T-helper 2 cell treated with Interferon-gamma antibody and Interleukin-4, amounts not matched to agents 100 ng/mL and 5 ng/mL, for 36 hours (primary cell): ENCODE results near the gene MAST4. TPM values are rescaled to one million over a fixed set of nuclear protein-coding genes. Genes with fewer than 3 reads are reported as not detected.

Experiments
- intact Hi-C: fragments of 100-400 bp; cut with micrococcal nuclease; formaldehyde crosslinking; loops from one replicate; pipeline ENCODE4 v1.15.1; 2023
- total RNA-seq: library from RNA; stranded (reverse); gene quantifications from 2 replicates; pipeline ENCODE4 v1.2.3, GENCODE V29; 2022

The MAST4 gene
- total RNA-seq, 1 donor from 2014 or later = 14.0 TPM

DNA sequence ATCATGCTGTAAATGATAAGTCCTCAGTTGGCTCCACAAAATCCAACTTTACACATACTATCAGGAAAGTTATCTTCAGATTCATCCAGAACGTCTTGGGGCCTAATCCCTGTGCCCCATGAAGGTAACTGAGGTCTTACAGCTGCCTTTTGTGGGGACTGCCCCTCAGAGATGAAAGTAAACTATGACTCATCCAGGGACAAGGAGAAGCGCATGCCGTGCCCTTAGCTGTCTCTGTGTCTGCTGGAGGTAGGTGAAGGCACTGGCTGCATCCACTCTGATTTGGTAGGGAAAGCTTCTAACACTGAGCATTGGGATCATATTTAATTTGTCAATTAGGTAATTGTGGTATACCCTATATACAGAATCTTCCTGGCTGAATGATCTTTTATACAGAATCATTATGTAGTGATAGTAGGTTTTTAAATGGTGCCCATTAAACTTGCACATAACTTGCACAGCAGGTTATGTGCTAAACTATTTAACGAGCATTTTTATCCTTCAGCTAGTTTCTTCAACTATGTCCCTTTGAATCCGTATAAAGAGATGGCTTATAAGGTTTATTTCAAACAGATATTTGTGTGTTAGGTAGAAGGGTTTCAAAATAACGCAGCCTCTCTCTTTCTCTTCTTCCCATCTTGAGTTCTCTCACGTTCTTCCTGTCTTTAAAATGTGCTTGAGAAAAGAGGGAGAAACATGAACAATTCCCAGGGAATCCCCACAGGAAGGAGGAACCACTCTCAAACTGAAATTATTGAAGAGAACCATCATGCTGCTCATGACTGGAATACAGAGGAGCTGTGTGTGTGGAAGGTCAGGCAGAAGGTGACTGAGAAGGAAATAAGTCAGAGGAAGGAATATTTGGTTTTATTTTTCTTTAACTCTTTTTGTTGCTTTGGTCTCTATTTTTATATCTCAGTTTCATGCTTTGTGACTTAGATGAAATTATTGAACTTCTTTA lies 349.5 kb downstream of the MAST4 start:
- intact Hi-C loops = no loop called here

- intact Hi-C loops = no loop called here
Observed at GRCh38 chr5:66947458-66947857, 351.3 kb downstream of the MAST4 start.

DNA sequence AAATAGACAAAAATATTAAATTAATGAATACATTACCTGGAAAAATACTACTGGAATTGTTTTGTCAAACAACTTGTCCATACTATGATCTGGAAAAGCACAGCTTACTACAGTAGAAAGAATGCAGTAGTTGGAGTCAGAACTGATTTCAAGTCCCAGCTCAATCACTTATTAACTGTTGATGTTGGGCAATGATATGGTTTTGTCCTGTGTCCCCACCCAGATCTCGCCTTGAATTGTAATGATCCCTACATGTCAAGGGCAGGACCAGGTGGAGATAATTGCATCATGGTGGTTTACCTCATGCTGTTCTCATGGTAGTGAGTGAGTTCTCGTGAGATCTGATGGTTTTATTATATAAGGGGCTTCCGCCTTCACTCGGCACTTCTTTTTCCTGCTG lies 352.9 kb downstream of the MAST4 start:
- intact Hi-C loops = no loop called here

GRCh38 chr5:66952153-66952552 lies 356.0 kb downstream of the MAST4 start:
- intact Hi-C loops = no loop called here

GRCh38 chr5:66956439-66956838 lies 360.2 kb downstream of the MAST4 start:
- intact Hi-C loops = no loop called here

DNA sequence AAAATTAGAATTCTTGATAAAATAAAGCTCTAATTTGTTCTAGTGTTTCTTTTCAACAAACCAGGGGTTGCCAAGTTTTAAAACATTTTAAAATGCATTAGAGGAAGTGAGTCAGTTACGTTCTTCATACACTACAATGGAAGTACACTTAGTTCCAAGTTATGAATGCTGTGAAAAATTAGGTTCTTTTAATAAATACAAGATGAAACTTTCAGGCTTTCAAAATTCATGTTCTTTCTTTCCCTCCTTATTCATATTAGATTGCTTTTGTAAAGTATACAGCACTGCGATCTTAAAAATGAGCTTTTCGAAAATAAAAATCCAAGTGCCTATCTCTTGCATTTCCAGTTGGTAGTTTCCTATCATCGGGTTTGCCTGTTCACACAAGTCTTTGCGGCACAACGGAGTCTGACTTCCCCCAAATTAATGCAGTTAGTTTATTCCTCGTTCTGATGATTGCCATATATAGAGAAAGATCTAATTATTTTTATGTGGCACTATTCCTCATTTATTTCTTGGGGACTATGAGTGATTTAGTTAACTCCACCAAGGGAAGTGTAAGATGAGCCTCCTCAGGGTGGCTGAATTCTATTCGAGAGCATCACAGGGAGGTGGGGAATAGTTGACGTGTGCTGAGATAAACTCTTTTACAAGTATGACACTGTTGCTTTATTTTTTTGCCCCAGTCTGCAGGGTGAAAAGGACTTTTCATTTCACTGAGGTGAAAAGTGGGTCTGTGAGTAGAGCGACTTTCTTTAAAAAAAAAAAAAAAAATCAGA lies 362.2 kb downstream of the MAST4 start:
- intact Hi-C loops = no loop called here

DNA sequence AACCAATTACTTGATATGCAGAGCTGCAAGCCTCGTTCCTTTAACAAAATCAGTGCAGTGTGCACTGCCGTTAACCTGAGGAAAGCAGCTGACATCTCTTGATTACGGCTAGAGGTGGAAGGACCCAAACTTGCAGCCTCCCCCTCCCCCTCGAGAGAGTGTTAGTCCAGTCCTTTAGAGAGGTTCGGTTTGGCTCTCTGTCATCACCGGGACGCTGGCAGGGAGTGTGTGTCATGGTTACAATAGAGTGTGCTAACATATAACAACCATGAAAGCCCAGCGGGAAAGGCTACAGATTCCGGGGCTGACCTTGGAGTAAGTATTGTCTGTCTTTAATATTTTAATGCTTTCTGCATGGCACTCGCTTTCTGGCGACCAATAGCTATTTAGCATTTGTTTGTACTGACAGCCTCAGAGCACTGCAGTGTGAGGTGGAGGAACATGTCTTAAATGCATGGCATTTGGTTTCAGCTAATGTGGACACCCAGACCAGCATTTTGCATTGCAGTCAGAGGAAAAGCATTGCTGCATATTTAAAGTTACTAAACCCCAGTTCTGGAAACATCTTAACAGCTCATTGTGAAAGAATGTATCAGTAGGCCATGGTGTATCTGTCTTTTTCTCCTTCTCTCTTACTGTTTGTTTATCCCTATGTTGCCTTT lies 362.9 kb downstream of the MAST4 start:
- intact Hi-C loops = no loop called here

GRCh38 chr5:66959653-66960052 lies 363.5 kb downstream of the MAST4 start:
- intact Hi-C loops = no loop called here

- intact Hi-C loops = no loop called here
Observed at GRCh38 chr5:66960369-66961137, 364.4 kb downstream of the MAST4 start.

- intact Hi-C loops = no loop called here
Observed at GRCh38 chr5:66963559-66963971, 367.4 kb downstream of the MAST4 start.

- intact Hi-C loops = no loop called here
Observed at GRCh38 chr5:66966439-66966838, 370.2 kb downstream of the MAST4 start.

DNA sequence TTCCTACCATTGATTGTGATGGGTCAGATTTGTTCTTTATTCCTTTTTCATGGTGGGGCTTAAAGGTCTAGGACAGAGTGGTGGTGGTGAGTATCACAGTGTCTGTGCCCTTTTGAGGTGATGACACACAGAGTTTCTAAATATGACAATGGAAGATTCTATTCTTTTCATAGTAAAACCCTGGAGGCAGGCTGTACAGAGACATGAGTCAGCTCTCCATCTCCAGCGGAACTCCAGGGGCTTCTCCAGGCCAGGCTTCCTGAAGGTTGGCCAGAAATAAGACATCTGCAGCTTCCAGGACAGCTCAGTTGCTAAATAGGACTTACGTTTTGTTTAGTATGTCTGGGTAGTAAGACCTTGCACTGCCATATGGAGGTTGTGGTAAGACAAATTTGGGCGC lies 370.9 kb downstream of the MAST4 start:
- intact Hi-C loops = no loop called here

DNA sequence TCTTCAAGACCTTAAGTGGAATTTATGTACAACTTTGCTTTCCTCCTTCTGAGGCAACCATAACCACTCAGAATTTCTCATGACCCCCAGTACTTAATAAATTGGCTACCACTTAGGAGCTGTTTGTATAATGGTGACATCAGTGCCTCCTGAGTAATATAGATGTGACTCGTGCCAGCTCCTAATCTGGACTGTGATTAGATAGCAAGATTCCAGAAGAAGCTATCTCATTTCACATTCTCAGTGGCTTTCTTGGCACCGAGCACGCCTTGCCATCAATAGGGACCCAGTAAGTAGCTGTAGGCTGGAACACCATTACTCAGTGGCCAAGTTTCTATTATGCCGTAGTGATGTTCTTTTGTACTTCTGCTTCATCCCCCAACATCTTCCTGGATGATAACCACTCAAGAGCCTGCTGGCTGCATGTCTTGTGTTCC lies 371.7 kb downstream of the MAST4 start:
- intact Hi-C loops = no loop called here

DNA sequence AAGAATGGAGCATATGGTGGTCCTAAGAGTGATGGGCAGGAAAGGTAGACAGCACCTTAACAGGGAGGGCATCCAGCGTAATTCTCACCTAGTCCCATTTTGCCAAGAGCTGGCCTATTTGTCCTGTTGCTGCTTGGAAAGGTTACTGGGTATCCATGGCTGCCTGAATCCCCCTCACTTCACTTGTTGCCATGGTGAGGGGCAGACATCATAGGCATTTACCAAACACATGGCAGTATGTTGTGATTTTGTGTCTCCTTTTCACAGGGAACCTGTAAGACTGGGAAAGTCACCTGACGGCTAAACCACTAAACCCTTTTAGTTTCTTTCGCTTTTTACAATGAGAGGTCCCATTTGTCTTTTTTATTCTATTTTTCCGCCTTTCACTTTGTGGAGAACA lies 373.3 kb downstream of the MAST4 start:
- intact Hi-C loops = no loop called here

DNA sequence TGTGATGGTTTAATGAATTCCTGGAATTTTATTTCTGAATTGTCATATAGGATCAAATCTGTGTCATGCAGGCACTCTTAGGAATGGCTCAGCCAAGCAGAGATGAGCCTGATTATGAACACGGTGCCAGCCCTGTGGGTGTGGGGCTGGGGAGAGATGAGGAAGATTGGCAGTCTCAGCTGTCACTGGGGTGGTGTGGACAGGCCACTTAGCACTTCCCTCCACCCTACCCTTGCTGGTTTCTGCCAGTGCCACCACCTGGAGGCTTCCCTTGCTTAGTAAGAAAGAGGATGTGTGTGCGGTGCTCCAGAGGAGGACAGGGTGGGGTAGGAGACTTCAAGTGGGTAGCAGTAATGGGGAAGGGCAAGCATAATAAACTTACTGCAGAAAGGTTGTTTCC lies 373.8 kb downstream of the MAST4 start:
- intact Hi-C loops = no loop called here

DNA sequence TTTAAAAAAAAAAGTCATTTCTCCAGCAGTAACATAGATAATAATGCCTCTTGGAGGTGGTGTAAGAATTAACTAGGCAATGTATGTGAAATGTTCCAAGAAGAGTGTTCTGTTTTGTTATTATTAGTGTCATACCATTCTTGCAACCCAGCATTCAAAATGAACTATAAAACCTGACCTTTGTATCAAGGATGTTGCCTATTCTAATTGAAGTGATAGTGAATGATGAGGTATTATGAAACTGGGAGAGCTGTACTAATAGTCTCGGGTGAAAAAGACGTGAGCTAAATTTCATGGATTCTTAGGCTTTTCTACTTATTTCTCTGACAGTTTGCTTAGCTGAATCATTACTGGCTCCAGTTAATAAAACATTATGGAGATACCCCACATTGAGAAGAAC lies 375.8 kb downstream of the MAST4 start:
- intact Hi-C loops = no loop called here

- intact Hi-C loops = no loop called here
Observed at GRCh38 chr5:66974256-66974655, 378.1 kb downstream of the MAST4 start.

DNA sequence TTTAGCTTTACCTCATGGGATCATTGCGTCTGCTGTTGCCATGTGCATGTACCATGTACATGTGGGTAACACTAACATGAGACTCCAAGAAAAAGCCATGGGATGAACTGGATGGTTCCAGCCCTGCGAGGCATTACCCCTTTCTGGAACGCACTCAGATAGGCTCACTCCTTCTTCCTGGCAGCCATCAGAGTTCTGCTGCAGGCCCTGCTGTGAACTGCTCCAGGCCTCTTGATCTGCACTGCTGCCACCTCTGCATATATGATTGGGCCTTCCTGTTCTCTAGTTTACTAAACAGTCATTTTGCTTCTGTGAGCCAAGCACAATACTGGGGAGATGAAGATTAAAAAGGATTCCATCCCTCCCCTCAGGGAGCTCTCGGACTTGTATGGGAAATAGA lies 379.9 kb downstream of the MAST4 start:
- intact Hi-C loops = no loop called here

GRCh38 chr5:66979738-66980137 lies 383.5 kb downstream of the MAST4 start:
- intact Hi-C loops = no loop called here

DNA sequence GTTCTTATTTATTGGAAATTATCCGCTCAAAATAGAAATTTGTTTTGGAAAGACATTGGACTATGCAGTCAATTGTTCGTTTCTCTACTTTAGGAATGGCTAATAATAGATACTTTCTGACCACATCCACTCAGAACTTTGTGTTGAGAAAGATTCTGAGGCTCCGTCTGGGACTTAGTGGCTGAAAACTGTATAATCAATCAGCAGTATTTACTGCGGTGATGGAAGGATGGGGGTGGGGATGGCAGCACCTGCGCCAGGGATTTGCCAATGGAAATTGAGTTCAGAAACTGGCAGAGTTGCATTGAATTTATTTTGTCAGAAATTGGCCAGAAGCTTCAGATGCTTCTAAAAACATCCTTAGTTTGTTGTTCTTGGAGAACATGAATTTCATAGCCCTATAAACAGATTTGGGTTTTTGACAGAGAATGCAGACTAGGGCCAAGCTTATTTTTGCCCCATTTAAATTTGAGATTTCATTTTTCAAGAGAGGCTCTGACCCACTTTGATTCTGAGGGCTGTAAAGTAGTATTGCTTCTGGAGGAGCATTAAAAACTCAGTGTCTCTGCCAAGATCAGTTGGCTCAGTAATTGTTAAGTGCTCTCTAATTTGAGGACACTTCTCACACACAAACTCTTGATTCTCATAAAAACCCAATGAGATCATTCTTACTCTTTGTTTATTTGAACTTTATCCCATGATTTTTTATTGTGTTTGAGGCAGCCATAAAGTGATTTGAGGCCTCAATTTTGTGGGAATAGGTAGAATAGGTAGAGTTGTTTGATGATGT lies 385.3 kb downstream of the MAST4 start:
- intact Hi-C loops = no loop called here
